ENCODE results near the gene APOL6. TPM values are rescaled to one million over a fixed set of nuclear protein-coding genes. Genes with fewer than 3 reads are reported as not detected.

APOL6 gene
- polyA plus RNA-seq, 1 donor (not counting 4 experiments of a cell fraction or from before 2014, with no cell fraction given) = 4.2 TPM

DNA sequence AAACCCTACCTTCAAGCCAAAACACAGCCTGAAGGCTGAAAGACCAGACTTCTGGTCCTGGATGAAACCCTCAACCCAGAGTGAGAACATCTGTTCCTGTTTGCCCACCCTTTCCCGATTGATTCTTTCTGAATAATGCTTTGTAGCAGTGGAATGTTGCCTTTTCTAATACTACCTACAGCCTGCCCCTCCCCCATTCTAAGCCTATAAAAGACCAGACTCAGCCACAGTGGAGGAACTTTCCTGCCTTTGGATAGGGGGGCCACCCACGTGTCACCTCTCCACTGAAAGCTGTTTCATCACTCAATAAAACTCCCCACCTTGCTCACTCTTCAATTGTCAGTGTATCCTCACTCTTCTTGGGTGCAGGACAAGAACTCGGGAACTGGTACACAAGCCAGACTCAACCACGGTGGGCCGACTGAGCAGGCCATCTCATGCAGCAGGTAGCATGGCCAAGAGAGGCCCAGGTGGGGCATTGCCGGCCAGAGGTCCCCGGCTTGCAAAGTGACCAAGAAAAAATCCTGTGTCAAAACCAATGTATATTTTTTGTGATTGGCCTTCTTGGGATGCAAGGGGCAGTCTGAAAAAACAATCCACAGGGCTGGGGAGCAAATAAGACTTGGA, 6.6 kb upstream of the APOL6 start:
- FAIRE-seq (no peak), DNase-seq (ENCODE audit: low read depth, low spot score) (no peak)
- H3K4me1 ChIP-seq (ENCODE audit: control insufficient read depth, extremely low read depth, insufficient read depth, low read length) = peaks cover 3% of the 10 kb centered on the region

GRCh38 chr22:35642305-35642741, 5.9 kb upstream of the APOL6 start:
- DNase-seq (ENCODE audit: low read depth, low spot score) (no peak), FAIRE-seq (no peak)
- Histone ChIP-seq H3K4me1 (ENCODE audit: control insufficient read depth, extremely low read depth, insufficient read depth, low read length) (peaks cover 3% of the 10 kb centered on the region), H2AFZ (ENCODE audit: control insufficient read depth, low read length) (no peak overlapping the region), H3K27ac (ENCODE audit: control insufficient read depth, insufficient read depth, low read length) (no peak overlapping the region), H3K9ac (ENCODE audit: control insufficient read depth, extremely low read depth, insufficient read depth, low read length) (no peak overlapping the region), H3K36me3 (ENCODE audit: control insufficient read depth in 2 of 2, extremely low read depth in 1 of 2, insufficient read depth in 2 of 2, low read length in 2 of 2) (no peaks in the 10 kb centered on the region), H3K9me1 (ENCODE audit: control insufficient read depth, extremely low read depth, insufficient read depth, low read length) (no peaks in the 10 kb centered on the region), H3K79me2 (ENCODE audit: control insufficient read depth, insufficient read depth, low read length) (no peaks in the 10 kb centered on the region), H3K4me3 (ENCODE audit: control insufficient read depth in 2 of 3, extremely low read depth in 1 of 3, insufficient read depth in 2 of 3, low read depth in 1 of 3, low read length in 3 of 3) (no peak overlapping the region), H3K27me3 (ENCODE audit: control insufficient read depth, extremely low read depth, insufficient read depth, low read length) (no peaks in the 10 kb centered on the region), H4K20me1 (ENCODE audit: control insufficient read depth, extremely low read depth, insufficient read depth, low read length) (no peaks in the 10 kb centered on the region), H3K9me3 (ENCODE audit: control insufficient read depth, low read depth, low read length) (no peaks in the 10 kb centered on the region), H3K4me2 (ENCODE audit: control insufficient read depth, extremely low read depth, insufficient read depth, low read depth, low read length) (no peak overlapping the region)
- TF ChIP-seq, protein P1, sequence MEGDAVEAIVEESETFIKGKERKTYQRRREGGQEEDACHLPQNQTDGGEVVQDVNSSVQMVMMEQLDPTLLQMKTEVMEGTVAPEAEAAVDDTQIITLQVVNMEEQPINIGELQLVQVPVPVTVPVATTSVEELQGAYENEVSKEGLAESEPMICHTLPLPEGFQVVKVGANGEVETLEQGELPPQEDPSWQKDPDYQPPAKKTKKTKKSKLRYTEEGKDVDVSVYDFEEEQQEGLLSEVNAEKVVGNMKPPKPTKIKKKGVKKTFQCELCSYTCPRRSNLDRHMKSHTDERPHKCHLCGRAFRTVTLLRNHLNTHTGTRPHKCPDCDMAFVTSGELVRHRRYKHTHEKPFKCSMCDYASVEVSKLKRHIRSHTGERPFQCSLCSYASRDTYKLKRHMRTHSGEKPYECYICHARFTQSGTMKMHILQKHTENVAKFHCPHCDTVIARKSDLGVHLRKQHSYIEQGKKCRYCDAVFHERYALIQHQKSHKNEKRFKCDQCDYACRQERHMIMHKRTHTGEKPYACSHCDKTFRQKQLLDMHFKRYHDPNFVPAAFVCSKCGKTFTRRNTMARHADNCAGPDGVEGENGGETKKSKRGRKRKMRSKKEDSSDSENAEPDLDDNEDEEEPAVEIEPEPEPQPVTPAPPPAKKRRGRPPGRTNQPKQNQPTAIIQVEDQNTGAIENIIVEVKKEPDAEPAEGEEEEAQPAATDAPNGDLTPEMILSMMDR (optimal IDR thresholded peaks at IDR 0.05 in 1 of 3, IDR thresholded peaks at IDR 0.05 in 1 of 3, conservative IDR thresholded peaks at IDR 0.05 in 1 of 3; ENCODE audit: extremely low read depth in 1 of 3, insufficient read depth in 2 of 3, low read length in 3 of 3) = no peak
- no peak for TF ChIP-seq EZH2 (IDR thresholded peaks at IDR 0.05; ENCODE audit: low read length)
- dilution Hi-C loops (cut with MboI; ENCODE audit: extremely low pct_ligation_motif_present, low sequenced_read_pairs) = no loop called here

More for the DNA sequence above, 6.6 kb upstream of the APOL6 start:
- no peak overlapping the region for H2AFZ ChIP-seq (ENCODE audit: control insufficient read depth, low read length)
- H3K9me1 ChIP-seq (ENCODE audit: control insufficient read depth, extremely low read depth, insufficient read depth, low read length) = no peaks in the 10 kb centered on the region
- H3K9ac ChIP-seq (ENCODE audit: control insufficient read depth, extremely low read depth, insufficient read depth, low read length) = no peak overlapping the region
- dilution Hi-C loops (cut with MboI; ENCODE audit: extremely low pct_ligation_motif_present, low sequenced_read_pairs) = no loop called here
- H3K4me3 ChIP-seq (ENCODE audit: control insufficient read depth in 2 of 3, extremely low read depth in 1 of 3, insufficient read depth in 2 of 3, low read depth in 1 of 3, low read length in 3 of 3) = no peak overlapping the region
- H3K27me3 ChIP-seq (ENCODE audit: control insufficient read depth, extremely low read depth, insufficient read depth, low read length) = no peaks in the 10 kb centered on the region
- H3K36me3 ChIP-seq (ENCODE audit: control insufficient read depth in 2 of 2, extremely low read depth in 1 of 2, insufficient read depth in 2 of 2, low read length in 2 of 2) = no peaks in the 10 kb centered on the region
- H3K27ac ChIP-seq (ENCODE audit: control insufficient read depth, insufficient read depth, low read length) = no peak overlapping the region
- TF ChIP-seq, protein P1 (optimal IDR thresholded peaks at IDR 0.05 in 1 of 3, IDR thresholded peaks at IDR 0.05 in 1 of 3, conservative IDR thresholded peaks at IDR 0.05 in 1 of 3; ENCODE audit: extremely low read depth in 1 of 3, insufficient read depth in 2 of 3, low read length in 3 of 3) = no peak
- no peak for TF ChIP-seq EZH2 (IDR thresholded peaks at IDR 0.05; ENCODE audit: low read length)
- H3K79me2 ChIP-seq (ENCODE audit: control insufficient read depth, insufficient read depth, low read length) = no peaks in the 10 kb centered on the region
- no peaks in the 10 kb centered on the region for H4K20me1 ChIP-seq (ENCODE audit: control insufficient read depth, extremely low read depth, insufficient read depth, low read length)
- no peaks in the 10 kb centered on the region for H3K9me3 ChIP-seq (ENCODE audit: control insufficient read depth, low read depth, low read length)
- no peak overlapping the region for H3K4me2 ChIP-seq (ENCODE audit: control insufficient read depth, extremely low read depth, insufficient read depth, low read depth, low read length)

Data from keratinocyte (primary cell).